Caco-2 (cell line): Measurements from ENCODE around the gene DAGLB. TPM values are rescaled to one million over a fixed set of nuclear protein-coding genes. Genes with fewer than 3 reads are reported as not detected.

Experiments
- BruUV-seq: library from RNA; stranded (reverse); fragments of 400-500 nt; replicated peaks from 2 replicates; lab custom pipeline; 2021; lab: Mats Ljungman, UMichigan
- CTCF ChIA-PET: fragments of 300-600 bp; sonication (Branson Sonifier 250); formaldehyde crosslinking; loops from one replicate; lab custom pipeline; 2022; ENCODE audit warnings: antibody characterized with exemption; lab: Charles Lee
- POLR2A ChIA-PET: fragments of 300-600 bp; sonication (Branson Sonifier 250); formaldehyde crosslinking; loops from one replicate; lab custom pipeline; 2022; ENCODE audit warnings: antibody characterized with exemption; lab: Charles Lee
- DNase-seq, 2 experiments: peaks; one replicate each; pipeline versions ENCODE4 v3.0.0 to v3.0.0-alpha.2; 2020 to 2022
- H3K27me3 ChIP-seq: replicated peaks from 2 replicates; pipeline ENCODE4 v1.6.0; 2011; ENCODE audit warnings: low read length; ENCODE audit not compliant: control insufficient read depth, insufficient read depth
- H3K36me3 ChIP-seq: 2 replicates; pipeline ENCODE4 v1.5.1; 2011; ENCODE audit warnings: low read length; ENCODE audit not compliant: control insufficient read depth, insufficient read depth
- H3K4me1 ChIP-seq: fragments of 250-450 bp; sonication (Bioruptor Pico); 2 replicates; pipeline ENCODE4 v1.5.1; 2020; ENCODE audit warnings: mild to moderate bottlenecking
- H3K4me3 ChIP-seq: 2 replicates; pipeline ENCODE4 v1.5.1; 2011; ENCODE audit warnings: low read depth, mild to moderate bottlenecking, control low read depth, low read length
- H3K9me3 ChIP-seq: fragments of 250-450 bp; sonication (Bioruptor Pico); 2 replicates; pipeline ENCODE4 v1.5.1; 2020; ENCODE audit warnings: mild to moderate bottlenecking, moderate library complexity
- H3K27ac Mint-ChIP-seq: one replicate; pipeline ENCODE4 v1.8.0; 2022; ENCODE audit warnings: mixed read lengths; ENCODE audit not compliant: unreplicated experiment
- H3K27me3 Mint-ChIP-seq: one replicate; pipeline ENCODE4 v1.8.0; 2022; ENCODE audit warnings: mixed read lengths; ENCODE audit not compliant: insufficient read depth, unreplicated experiment
- H3K36me3 Mint-ChIP-seq: one replicate; pipeline ENCODE4 v1.8.0; 2022; ENCODE audit warnings: mild to moderate bottlenecking, mixed read lengths; ENCODE audit not compliant: insufficient read depth, unreplicated experiment
- H3K4me1 Mint-ChIP-seq: one replicate; pipeline ENCODE4 v1.8.0; 2022; ENCODE audit warnings: low read depth, mixed read lengths; ENCODE audit not compliant: unreplicated experiment
- H3K4me3 Mint-ChIP-seq: one replicate; pipeline ENCODE4 v1.8.0; 2022; ENCODE audit warnings: mild to moderate bottlenecking, moderate library complexity, mixed read lengths; ENCODE audit not compliant: unreplicated experiment
- H3K9me3 Mint-ChIP-seq: one replicate; pipeline ENCODE4 v1.8.0; 2022; ENCODE audit warnings: mixed read lengths; ENCODE audit not compliant: unreplicated experiment
- intact Hi-C: fragments of 100-400 bp; cut with micrococcal nuclease; formaldehyde crosslinking; loops from one replicate; pipeline ENCODE4 v1.10.0; 2022; ENCODE audit not compliant: unreplicated experiment
- total RNA-seq: library from RNA; stranded (reverse); gene quantifications from 2 replicates; pipeline ENCODE4 v1.2.3, GENCODE V29; 2022
- TF ChIP-seq, protein P1 (sequence below), 2 experiments: fragments of 200-600 bp in 1 of 2; IDR thresholded peaks; 1 replicate in 1 of 2; 2 replicates in 1 of 2; pipeline versions ENCODE4 v1.5.1 to v1.8.0; 2011 to 2022; ENCODE audit warnings: antibody characterized with exemption in 1 of 2, control low read depth in 1 of 2, inconsistent platforms in 1 of 2, low read depth in 1 of 2, low read length in 1 of 2, mild to moderate bottlenecking in 1 of 2, moderate library complexity in 1 of 2; ENCODE audit not compliant: insufficient read depth in 1 of 2, severe bottlenecking in 1 of 2, unreplicated experiment in 1 of 2

Gene DAGLB
- total RNA-seq, 1 experiment from 2014 or later: 25.8 TPM

GRCh38 chr7:6376820-6377219 is 70.9 kb downstream of the DAGLB start:
- POLR2A ChIA-PET: no interaction called here
- no TSS peak for BruUV-seq
- TF ChIP-seq, protein P1, sequence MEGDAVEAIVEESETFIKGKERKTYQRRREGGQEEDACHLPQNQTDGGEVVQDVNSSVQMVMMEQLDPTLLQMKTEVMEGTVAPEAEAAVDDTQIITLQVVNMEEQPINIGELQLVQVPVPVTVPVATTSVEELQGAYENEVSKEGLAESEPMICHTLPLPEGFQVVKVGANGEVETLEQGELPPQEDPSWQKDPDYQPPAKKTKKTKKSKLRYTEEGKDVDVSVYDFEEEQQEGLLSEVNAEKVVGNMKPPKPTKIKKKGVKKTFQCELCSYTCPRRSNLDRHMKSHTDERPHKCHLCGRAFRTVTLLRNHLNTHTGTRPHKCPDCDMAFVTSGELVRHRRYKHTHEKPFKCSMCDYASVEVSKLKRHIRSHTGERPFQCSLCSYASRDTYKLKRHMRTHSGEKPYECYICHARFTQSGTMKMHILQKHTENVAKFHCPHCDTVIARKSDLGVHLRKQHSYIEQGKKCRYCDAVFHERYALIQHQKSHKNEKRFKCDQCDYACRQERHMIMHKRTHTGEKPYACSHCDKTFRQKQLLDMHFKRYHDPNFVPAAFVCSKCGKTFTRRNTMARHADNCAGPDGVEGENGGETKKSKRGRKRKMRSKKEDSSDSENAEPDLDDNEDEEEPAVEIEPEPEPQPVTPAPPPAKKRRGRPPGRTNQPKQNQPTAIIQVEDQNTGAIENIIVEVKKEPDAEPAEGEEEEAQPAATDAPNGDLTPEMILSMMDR (IDR thresholded peaks at IDR 0.05; ENCODE audit: insufficient read depth in 1 of 2, low read depth in 1 of 2, low read length in 1 of 2, severe bottlenecking in 1 of 2, unreplicated experiment in 1 of 2): no peak

DNA sequence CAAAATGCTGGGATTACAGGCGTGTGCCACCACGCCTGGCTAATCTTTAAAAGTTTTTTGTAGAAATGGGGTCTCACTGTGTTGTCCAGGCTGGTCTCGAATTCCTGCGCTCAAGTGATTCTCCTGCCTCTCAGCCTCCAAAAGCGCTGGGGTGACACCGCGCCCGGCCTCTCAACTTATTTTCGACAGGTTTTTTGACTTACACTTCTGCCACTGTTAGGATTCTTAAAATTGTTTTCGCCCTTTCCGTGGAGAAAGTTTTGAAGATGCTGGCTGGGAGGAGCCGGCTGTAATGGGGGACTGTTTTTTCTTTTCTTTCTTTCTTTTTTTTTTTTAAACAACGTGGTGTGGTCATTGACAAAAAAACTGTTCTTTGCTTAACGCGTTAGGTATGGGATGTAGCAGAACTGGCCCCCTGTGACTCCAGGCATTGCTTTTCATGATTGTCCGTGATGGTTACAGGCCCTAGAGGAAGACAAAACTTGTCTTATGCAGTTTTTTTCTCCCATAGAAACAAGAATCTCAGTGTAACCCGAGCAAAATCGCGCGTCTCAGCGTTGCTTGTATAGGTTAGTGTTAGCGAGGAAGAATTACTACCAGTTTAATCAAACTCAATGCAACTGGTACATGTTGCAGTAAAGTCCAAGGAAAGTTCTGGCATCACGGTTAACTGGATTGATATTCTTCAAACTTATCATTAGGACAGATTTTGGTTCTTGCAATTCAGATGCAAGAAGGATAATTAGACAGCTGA is 72.2 kb downstream of the DAGLB start:
- TSS peak; percentile 67 for BruUV-seq
- Histone ChIP-seq H3K9me3 (no peaks in the 10 kb centered on the region), H3K27me3 (no peaks in the 10 kb centered on the region), H3K4me3 (peak overlapping the region; percentile 82), H3K4me1 (peaks cover 24% of the 10 kb centered on the region), H3K36me3 (no peaks in the 10 kb centered on the region)
- H3K27me3 Mint-ChIP-seq: no peaks in the 10 kb centered on the region
- DNase-seq: no peak
- no peaks in the 10 kb centered on the region for H3K9me3 Mint-ChIP-seq
- intact Hi-C loops: no loop called here
- peak overlapping the region; percentile 90 for H3K4me3 Mint-ChIP-seq
- H3K27ac Mint-ChIP-seq: peak overlapping the region; percentile 91
- TF ChIP-seq, protein P1 (IDR thresholded peaks at IDR 0.05; ENCODE audit: insufficient read depth in 1 of 2, low read depth in 1 of 2, low read length in 1 of 2, severe bottlenecking in 1 of 2, unreplicated experiment in 1 of 2): no peak
- CTCF ChIA-PET: no interaction called here
- H3K4me1 Mint-ChIP-seq: peaks cover 13% of the 10 kb centered on the region
- peaks cover 51% of the 10 kb centered on the region for H3K36me3 Mint-ChIP-seq
- POLR2A ChIA-PET: no interaction called here

More at GRCh38 chr7:6376820-6377219, 70.9 kb downstream of the DAGLB start:
- Mint-ChIP-seq H3K4me1 (peaks cover 13% of the 10 kb centered on the region), H3K27me3 (no peaks in the 10 kb centered on the region), H3K9me3 (no peaks in the 10 kb centered on the region), H3K4me3 (peak overlapping the region; percentile 27), H3K36me3 (peaks cover 62% of the 10 kb centered on the region), H3K27ac (no peak overlapping the region)
- Histone ChIP-seq H3K9me3 (no peaks in the 10 kb centered on the region), H3K27me3 (no peaks in the 10 kb centered on the region), H3K4me3 (no peak overlapping the region), H3K36me3 (no peaks in the 10 kb centered on the region), H3K4me1 (peaks cover 24% of the 10 kb centered on the region)
- CTCF ChIA-PET: no interaction called here
- DNase-seq: no peak
- intact Hi-C loops: no loop called here

GRCh38 chr7:6367701-6368211 is 80.0 kb downstream of the DAGLB start:
- Mint-ChIP-seq H3K36me3 (no peaks in the 10 kb centered on the region), H3K4me1 (no peaks in the 10 kb centered on the region), H3K9me3 (no peaks in the 10 kb centered on the region), H3K4me3 (no peak overlapping the region), H3K27ac (no peak overlapping the region), H3K27me3 (no peaks in the 10 kb centered on the region)
- BruUV-seq: no TSS peak
- H3K4me1 ChIP-seq: no peaks in the 10 kb centered on the region
- no peaks in the 10 kb centered on the region for H3K36me3 ChIP-seq
- intact Hi-C loops: no loop called here
- no peaks in the 10 kb centered on the region for H3K27me3 ChIP-seq
- H3K4me3 ChIP-seq: no peak overlapping the region
- CTCF ChIA-PET: no interaction called here
- TF ChIP-seq, protein P1 (IDR thresholded peaks at IDR 0.05; ENCODE audit: insufficient read depth in 1 of 2, low read depth in 1 of 2, low read length in 1 of 2, severe bottlenecking in 1 of 2, unreplicated experiment in 1 of 2): no peak
- POLR2A ChIA-PET: no interaction called here
- H3K9me3 ChIP-seq: no peaks in the 10 kb centered on the region
- DNase-seq: no peak
